Body of pancreas (tissue), 4 donors: ENCODE measurements around the gene ZNF692.

Experiments
- POLR2A ChIP-seq, 3 donors: fragments of 450-650 bp; IDR thresholded peaks; one replicate each; pipeline ENCODE4 v1.6.1; 2016; ENCODE audit warnings: antibody characterized with exemption in 3 of 3, mild to moderate bottlenecking in 2 of 3
- TF ChIP-seq, protein P1 (sequence below), 7 experiments: fragments of 450-650 bp in 4 of 7; fragments of 200-600 bp in 3 of 7; sonication (generic) in 3 of 7; IDR thresholded peaks; one replicate each; pipeline ENCODE4 v1.5.1; 2016 to 2019; ENCODE audit warnings: antibody characterized with exemption in 7 of 7

DNA sequence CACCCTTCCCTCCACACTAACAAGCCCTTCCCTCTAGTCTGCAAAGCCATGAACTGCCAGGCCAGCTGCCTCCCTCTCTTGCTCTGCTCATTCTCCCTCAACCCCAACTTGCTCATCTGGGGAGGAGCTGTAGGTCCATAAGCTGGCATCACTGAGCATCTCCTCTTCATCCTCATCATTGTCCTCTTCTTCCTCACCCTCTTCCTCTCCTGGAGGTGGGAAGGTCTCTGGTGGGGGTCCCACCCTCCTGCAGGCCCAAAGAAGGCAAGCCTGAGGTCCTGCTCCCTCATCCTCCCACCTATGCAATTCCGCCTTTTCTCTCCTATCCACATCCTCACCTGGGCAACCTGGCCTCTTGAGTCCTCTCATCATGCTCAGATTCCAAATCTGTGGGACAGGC is 2.7 kb downstream of the ZNF692 start:
- TF ChIP-seq, protein P1, sequence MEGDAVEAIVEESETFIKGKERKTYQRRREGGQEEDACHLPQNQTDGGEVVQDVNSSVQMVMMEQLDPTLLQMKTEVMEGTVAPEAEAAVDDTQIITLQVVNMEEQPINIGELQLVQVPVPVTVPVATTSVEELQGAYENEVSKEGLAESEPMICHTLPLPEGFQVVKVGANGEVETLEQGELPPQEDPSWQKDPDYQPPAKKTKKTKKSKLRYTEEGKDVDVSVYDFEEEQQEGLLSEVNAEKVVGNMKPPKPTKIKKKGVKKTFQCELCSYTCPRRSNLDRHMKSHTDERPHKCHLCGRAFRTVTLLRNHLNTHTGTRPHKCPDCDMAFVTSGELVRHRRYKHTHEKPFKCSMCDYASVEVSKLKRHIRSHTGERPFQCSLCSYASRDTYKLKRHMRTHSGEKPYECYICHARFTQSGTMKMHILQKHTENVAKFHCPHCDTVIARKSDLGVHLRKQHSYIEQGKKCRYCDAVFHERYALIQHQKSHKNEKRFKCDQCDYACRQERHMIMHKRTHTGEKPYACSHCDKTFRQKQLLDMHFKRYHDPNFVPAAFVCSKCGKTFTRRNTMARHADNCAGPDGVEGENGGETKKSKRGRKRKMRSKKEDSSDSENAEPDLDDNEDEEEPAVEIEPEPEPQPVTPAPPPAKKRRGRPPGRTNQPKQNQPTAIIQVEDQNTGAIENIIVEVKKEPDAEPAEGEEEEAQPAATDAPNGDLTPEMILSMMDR (IDR thresholded peaks at IDR 0.05), result no peak
- TF ChIP-seq POLR2A (IDR thresholded peaks at IDR 0.05), result no peak
